SK-N-SH (cell line): ENCODE measurements around the gene SPINK14. TPM values are rescaled to one million over a fixed set of nuclear protein-coding genes. Genes with fewer than 3 reads are reported as not detected.

ENCODE experiments used
- CTCF ChIA-PET: fragments of 300-600, 350-600 bp; formaldehyde crosslinking; extraction: SDS; loops from one replicate; lab custom pipeline; 2021; lab: Yijun Ruan, JAX
- POLR2A ChIA-PET: fragments of 350-600 bp; sonication (Branson Sonifier 250); formaldehyde crosslinking; extraction: SDS; loops from one replicate; lab custom pipeline; 2020; ENCODE audit warnings: antibody characterized with exemption, inconsistent platforms; lab: Yijun Ruan, JAX
- DNase-seq: peaks from one replicate; pipeline ENCODE4 v3.0.0; 2012
- H2AFZ ChIP-seq: fragments of 200-600 bp; sonication (generic); 2 replicates; pipeline ENCODE4 v1.8.1; 2016; ENCODE audit warnings: antibody characterized with exemption, mild to moderate bottlenecking, low read depth
- H3F3A ChIP-seq: fragments of 200-600 bp; sonication (generic); replicated peaks from 2 replicates; pipeline ENCODE3; 2016; ENCODE audit warnings: antibody characterized with exemption, mild to moderate bottlenecking; ENCODE audit not compliant: insufficient read depth
- H3K27ac ChIP-seq, 2 experiments: fragments of 200-500 bp in 1 of 2; fragments of 200-600 bp in 1 of 2; sonication (Bioruptor generic) in 1 of 2; sonication (generic), shearing (Covaris generic) in 1 of 2; 2 replicates each; pipeline versions ENCODE4 v1.5.1 to v1.6.1; 2014 to 2016; ENCODE audit warnings: low read depth in 2 of 2, inconsistent platforms in 1 of 2, low read length in 1 of 2, mild to moderate bottlenecking in 1 of 2, mixed read lengths in 1 of 2
- H3K27me3 ChIP-seq: fragments of 200-600 bp; sonication (generic), shearing (Covaris generic); 2 replicates; pipeline ENCODE4 v1.6.1; 2016; ENCODE audit warnings: mixed run types; ENCODE audit not compliant: insufficient read depth
- H3K36me3 ChIP-seq, 2 experiments: fragments of 200-500 bp in 1 of 2; fragments of 200-600 bp in 1 of 2; sonication (Bioruptor generic) in 1 of 2; sonication (generic) in 1 of 2; replicated peaks in 1 of 2; 2 replicates each; pipeline versions ENCODE3 to v1.5.1; 2014 to 2016; ENCODE audit warnings: low read length in 1 of 2, mild to moderate bottlenecking in 1 of 2; ENCODE audit not compliant: insufficient read depth in 2 of 2, control insufficient read depth in 1 of 2
- H3K4me1 ChIP-seq, 2 experiments: fragments of 200-500 bp in 1 of 2; fragments of 200-600 bp in 1 of 2; sonication (Bioruptor generic) in 1 of 2; sonication (generic), shearing (Covaris generic) in 1 of 2; 2 replicates each; pipeline versions ENCODE4 v1.5.1 to v1.6.1; 2014 to 2016; ENCODE audit warnings: low read depth in 1 of 2, low read length in 1 of 2, mixed run types in 1 of 2; ENCODE audit not compliant: insufficient read depth in 2 of 2, control insufficient read depth in 1 of 2
- H3K4me2 ChIP-seq: fragments of 200-600 bp; sonication (generic), shearing (Covaris generic); 2 replicates; pipeline ENCODE4 v1.6.1; 2017; ENCODE audit warnings: mixed run types
- H3K4me3 ChIP-seq, 2 experiments: fragments of 200-500 bp in 1 of 2; fragments of 200-600 bp in 1 of 2; sonication (Bioruptor generic) in 1 of 2; sonication (generic), shearing (Covaris generic) in 1 of 2; 2 replicates each; pipeline versions ENCODE4 v1.5.1 to v1.8.1; 2014 to 2016; ENCODE audit warnings: low read depth in 2 of 2, inconsistent platforms in 1 of 2, low read length in 1 of 2, mild to moderate bottlenecking in 1 of 2, mixed read lengths in 1 of 2, moderate library complexity in 1 of 2
- H3K79me2 ChIP-seq: fragments of 200-600 bp; sonication (generic); 2 replicates; pipeline ENCODE4 v1.8.1; 2017; ENCODE audit warnings: mild to moderate bottlenecking; ENCODE audit not compliant: insufficient read depth
- H3K9ac ChIP-seq: fragments of 200-600 bp; sonication (generic); 2 replicates; pipeline ENCODE4 v1.6.1; 2017; ENCODE audit warnings: mixed run types
- H3K9me2 ChIP-seq: fragments of 200-600 bp; sonication (generic); 2 replicates; pipeline ENCODE4 v1.6.1; 2017; ENCODE audit warnings: mixed run types
- H3K9me3 ChIP-seq: fragments of 200-600 bp; sonication (generic); 2 replicates; pipeline ENCODE4 v1.6.1; 2017; ENCODE audit warnings: mixed run types, mild to moderate bottlenecking, moderate library complexity
- H4K20me1 ChIP-seq: fragments of 200-600 bp; sonication (generic); 2 replicates; pipeline ENCODE4 v1.6.1; 2017; ENCODE audit warnings: mild to moderate bottlenecking, mixed run types; ENCODE audit not compliant: insufficient read depth
- CHD2 ChIP-seq: fragments of 150-350 bp; IDR thresholded peaks from 2 replicates; pipeline ENCODE4 v1.6.1; 2018; ENCODE audit warnings: low read length; ENCODE audit not compliant: partially characterized antibody
- CTCF ChIP-seq: fragments of 200-600 bp; sonication (generic); IDR thresholded peaks from 2 replicates; pipeline ENCODE4 v1.6.1; 2017; ENCODE audit warnings: antibody characterized with exemption, mild to moderate bottlenecking, moderate library complexity
- ELF1 ChIP-seq: IDR thresholded peaks from 2 replicates; pipeline ENCODE4 v1.4.0; 2012
- FOXJ3 ChIP-seq: sonication (generic); formaldehyde crosslinking; IDR thresholded peaks from 2 replicates; pipeline ENCODE4 v1.5.1; 2020; ENCODE audit warnings: mild to moderate bottlenecking, missing genetic modification reagents
- FOXM1 ChIP-seq: IDR thresholded peaks from 2 replicates; pipeline ENCODE4 v1.4.0; 2012; ENCODE audit warnings: low read depth, mild to moderate bottlenecking
- IRF3 ChIP-seq: fragments of 150-350 bp; IDR thresholded peaks from 2 replicates; pipeline ENCODE4 v1.6.1; 2016; ENCODE audit warnings: mild to moderate bottlenecking, low read depth, low read length
- MAX ChIP-seq: IDR thresholded peaks from 2 replicates; pipeline ENCODE4 v1.4.0; 2012; ENCODE audit warnings: low read depth
- MXI1 ChIP-seq: IDR thresholded peaks from 2 replicates; pipeline ENCODE4 v1.6.1; 2012; ENCODE audit warnings: mild to moderate bottlenecking, low read depth, low read length, improper control_type of control experiment
- NFIC ChIP-seq: IDR thresholded peaks from 2 replicates; pipeline ENCODE4 v1.4.0; 2012; ENCODE audit warnings: borderline replicate concordance
- NRF1 ChIP-seq: IDR thresholded peaks from 2 replicates; pipeline ENCODE4 v1.6.1; 2012; ENCODE audit warnings: low read depth, mild to moderate bottlenecking, low read length
- PBX3 ChIP-seq: IDR thresholded peaks from 2 replicates; pipeline ENCODE4; 2012
- POLR2AphosphoS5 ChIP-seq: IDR thresholded peaks from 2 replicates; pipeline ENCODE4 v1.6.1; 2012; ENCODE audit warnings: low read depth, low read length
- RAD21 ChIP-seq: IDR thresholded peaks from 2 replicates; pipeline ENCODE4 v1.6.1; 2012; ENCODE audit warnings: mild to moderate bottlenecking, low read length
- RCOR1 ChIP-seq: fragments of 150-350 bp; IDR thresholded peaks from 2 replicates; pipeline ENCODE4 v1.6.1; 2017; ENCODE audit warnings: antibody characterized with exemption, low read length
- RFX5 ChIP-seq: IDR thresholded peaks from 2 replicates; pipeline ENCODE4 v1.6.1; 2012; ENCODE audit warnings: mild to moderate bottlenecking, improper control_type of control experiment, low read length
- TAF1 ChIP-seq: IDR thresholded peaks from 2 replicates; pipeline ENCODE4 v1.6.1; 2012; ENCODE audit warnings: low read depth, mild to moderate bottlenecking, low read length, moderate library complexity, borderline replicate concordance
- TCF12 ChIP-seq: IDR thresholded peaks from 2 replicates; pipeline ENCODE4 v1.4.0; 2012
- TEAD4 ChIP-seq: IDR thresholded peaks from 2 replicates; pipeline ENCODE4 v1.4.0; 2012; ENCODE audit warnings: mild to moderate bottlenecking, borderline replicate concordance; ENCODE audit not compliant: insufficient read depth
- USF2 ChIP-seq: fragments of 150-350 bp; IDR thresholded peaks from 2 replicates; pipeline ENCODE4 v1.6.1; 2017; ENCODE audit warnings: antibody characterized with exemption, low read length, low read depth, borderline replicate concordance
- WGBS: methylation state at CpG from one replicate; pipeline ENCODE4 v1.1.6; 2017; ENCODE audit warnings: low lambda C conversion rate; 5-methylcytosine and 5-hydroxymethylcytosine counted together
- polyA plus RNA-seq, 3 experiments: library from polyadenylated mRNA; depleted of rRNA; stranded (reverse); fragments of >200 nt; gene quantifications; 2 replicates each; pipeline ENCODE4 v1.2.3, GENCODE V29; 2012

SPINK14 gene
- polyA plus RNA-seq, 1 of the 3 experiments (the other 2 are of a cell fraction) = not detected

- CTCF ChIA-PET = no interaction called here
- no peak for DNase-seq
- H3K9me3 ChIP-seq = no peaks in the 10 kb centered on the region
- POLR2A ChIA-PET = no interaction called here
- no peaks in the 10 kb centered on the region for H3K9me2 ChIP-seq
- H3K4me1 ChIP-seq = no peaks in the 10 kb centered on the region
- no peak overlapping the region for H3K4me3 ChIP-seq
- H3K27ac ChIP-seq = no peak overlapping the region
- TF ChIP-seq CTCF (no peak), CHD2 (no peak), NRF1 (no peak), TAF1 (no peak), RAD21 (no peak), FOXM1 (no peak), MXI1 (no peak), MAX (no peak), POLR2AphosphoS5 (no peak), TCF12 (no peak), USF2 (no peak), FOXJ3 (CRISPR knock-in tag) (no peak), ELF1 (no peak), RFX5 (no peak), NFIC (no peak), RCOR1 (no peak), TEAD4 (no peak), IRF3 (no peak), PBX3 (no peak)
- TF ChIP-seq, all 33 proteins: peak for 0
- Histone ChIP-seq H3K9ac (no peak overlapping the region), H3K36me3 (no peaks in the 10 kb centered on the region), H3F3A (no peaks in the 10 kb centered on the region), H2AFZ (no peak overlapping the region), H3K27me3 (no peaks in the 10 kb centered on the region), H3K4me2 (no peak overlapping the region), H4K20me1 (no peaks in the 10 kb centered on the region), H3K79me2 (no peaks in the 10 kb centered on the region)
- 50% methylated on average over 1 of the region's 1 CpG for WGBS
These were observed 38.3 kb downstream of the SPINK14 start for GRCh38 chr5:148206620-148207019.
